Osteoblast (primary cell): ENCODE data around the gene LAMA1. TPM values are rescaled to one million over a fixed set of nuclear protein-coding genes. Genes with fewer than 3 reads are reported as not detected.

ENCODE experiments used
- DNase-seq: peaks from one replicate; pipeline ENCODE4 v3.0.0; 2011; ENCODE audit warnings: low spot score, mixed read lengths; ENCODE audit not compliant: insufficient read length; ENCODE audit errors: missing footprints
- H2AFZ ChIP-seq: 2 replicates; pipeline ENCODE4 v1.6.0; 2011; ENCODE audit warnings: mild to moderate bottlenecking, low read length
- H3K27ac ChIP-seq: 2 replicates; pipeline ENCODE4 v1.5.1; 2011; ENCODE audit warnings: mild to moderate bottlenecking, low read depth, low read length, moderate library complexity
- H3K27me3 ChIP-seq: 2 replicates; pipeline ENCODE4 v1.6.0; 2012; ENCODE audit warnings: mild to moderate bottlenecking, control low read depth, inconsistent platforms, low read length, moderate library complexity; ENCODE audit not compliant: insufficient read depth
- H3K36me3 ChIP-seq: 2 replicates; pipeline ENCODE4 v1.5.1; 2011; ENCODE audit warnings: mild to moderate bottlenecking, low read length, control low read depth, moderate library complexity; ENCODE audit not compliant: insufficient read depth
- H3K4me1 ChIP-seq: 2 replicates; pipeline ENCODE4 v1.5.1; 2011; ENCODE audit warnings: mild to moderate bottlenecking, low read length, control low read depth, moderate library complexity; ENCODE audit not compliant: insufficient read depth
- H3K4me2 ChIP-seq: 2 replicates; pipeline ENCODE4 v1.6.0; 2011; ENCODE audit warnings: mild to moderate bottlenecking, low read length; ENCODE audit not compliant: insufficient read depth
- H3K4me3 ChIP-seq: fragments of 200-600 bp; sonication (generic); 3 replicates; pipeline ENCODE4 v1.5.1; 2012; ENCODE audit warnings: mild to moderate bottlenecking, low read length, inconsistent platforms; ENCODE audit not compliant: insufficient read depth
- H3K79me2 ChIP-seq: 2 replicates; pipeline ENCODE4 v1.6.0; 2012; ENCODE audit warnings: mild to moderate bottlenecking, low read length, control low read depth, inconsistent platforms; ENCODE audit not compliant: insufficient read depth
- H3K9me3 ChIP-seq: 2 replicates; pipeline ENCODE4 v1.5.1; 2011; ENCODE audit warnings: low read depth, low read length, control low read depth
- H4K20me1 ChIP-seq: 2 replicates; pipeline ENCODE4 v1.6.0; 2012; ENCODE audit warnings: mild to moderate bottlenecking, low read length, control low read depth; ENCODE audit not compliant: insufficient read depth
- CTCF ChIP-seq: IDR thresholded peaks from 2 replicates; pipeline ENCODE4 v1.5.1; 2011; ENCODE audit warnings: mild to moderate bottlenecking, low read depth, low read length, moderate library complexity; ENCODE audit errors: extremely low read depth
- total RNA-seq: library from RNA; depleted of rRNA; stranded (reverse); fragments of >200 nt; gene quantifications from 2 replicates; pipeline ENCODE4 v1.2.3, GENCODE V29; 2012

The LAMA1 gene
- total RNA-seq, 1 donor, result 8.3 TPM

GRCh38 chr18:7111134-7111533, 6.5 kb downstream of the LAMA1 start:
- Histone ChIP-seq H3K36me3 (no peaks in the 10 kb centered on the region), H3K4me1 (no peaks in the 10 kb centered on the region), H2AFZ (no peak overlapping the region), H3K27ac (no peak overlapping the region), H3K4me3 (no peak overlapping the region), H4K20me1 (no peaks in the 10 kb centered on the region), H3K27me3 (peaks cover 9% of the 10 kb centered on the region), H3K79me2 (peaks cover 4% of the 10 kb centered on the region), H3K4me2 (no peak overlapping the region), H3K9me3 (no peaks in the 10 kb centered on the region)
- DNase-seq, result no peak
- no peak for TF ChIP-seq CTCF

- H3K9me3 ChIP-seq, result no peaks in the 10 kb centered on the region
- H3K36me3 ChIP-seq, result no peaks in the 10 kb centered on the region
- no peak overlapping the region for H2AFZ ChIP-seq
- no peaks in the 10 kb centered on the region for H3K4me1 ChIP-seq
- no peak overlapping the region for H3K4me2 ChIP-seq
- no peak overlapping the region for H3K4me3 ChIP-seq
- no peak for TF ChIP-seq CTCF
- DNase-seq, result peak; percentile 75
- H3K27me3 ChIP-seq, result no peaks in the 10 kb centered on the region
- H3K27ac ChIP-seq, result no peak overlapping the region
- no peaks in the 10 kb centered on the region for H3K79me2 ChIP-seq
- H4K20me1 ChIP-seq, result no peaks in the 10 kb centered on the region
Observed at GRCh38 chr18:7105943-7106342, 11.7 kb downstream of the LAMA1 start.

- H3K4me2 ChIP-seq, result no peak overlapping the region
- no peaks in the 10 kb centered on the region for H3K9me3 ChIP-seq
- H3K4me1 ChIP-seq, result no peaks in the 10 kb centered on the region
- no peak for DNase-seq
- H4K20me1 ChIP-seq, result no peaks in the 10 kb centered on the region
- H3K79me2 ChIP-seq, result no peaks in the 10 kb centered on the region
- no peaks in the 10 kb centered on the region for H3K27me3 ChIP-seq
- no peak overlapping the region for H3K27ac ChIP-seq
- H2AFZ ChIP-seq, result no peak overlapping the region
- H3K4me3 ChIP-seq, result no peak overlapping the region
- H3K36me3 ChIP-seq, result no peaks in the 10 kb centered on the region
- no peak for TF ChIP-seq CTCF
Observed at GRCh38 chr18:7105268-7105667, 12.3 kb downstream of the LAMA1 start.

- H3K4me2 ChIP-seq, result no peak overlapping the region
- no peak for TF ChIP-seq CTCF
- no peaks in the 10 kb centered on the region for H4K20me1 ChIP-seq
- H3K27me3 ChIP-seq, result no peaks in the 10 kb centered on the region
- H2AFZ ChIP-seq, result no peak overlapping the region
- H3K27ac ChIP-seq, result no peak overlapping the region
- no peaks in the 10 kb centered on the region for H3K4me1 ChIP-seq
- no peak overlapping the region for H3K4me3 ChIP-seq
- no peak for DNase-seq
- H3K79me2 ChIP-seq, result no peaks in the 10 kb centered on the region
- H3K36me3 ChIP-seq, result no peaks in the 10 kb centered on the region
- H3K9me3 ChIP-seq, result no peaks in the 10 kb centered on the region
Observed at GRCh38 chr18:7104649-7105048, 12.9 kb downstream of the LAMA1 start.
